Psoas muscle (tissue), 8 donors: Measurements from ENCODE around the gene FAM111B. TPM values are rescaled to one million over a fixed set of nuclear protein-coding genes. Genes with fewer than 3 reads are reported as not detected.

Experiments used
- ATAC-seq, 4 donors: fragments of 200-7000 bp; cut with Tn5 transposase; one replicate each; pipeline ENCODE4 v1.9.1; 2020; ENCODE audit warnings: moderate library complexity in 3 of 4, mild to moderate bottlenecking in 2 of 4
- DNase-seq, 2 donors: peaks; one replicate each; pipeline ENCODE4 v3.0.0-alpha.2; 2020
- H3K27ac ChIP-seq: fragments of 200-600 bp; one replicate; pipeline ENCODE4 v1.8.0; 2022
- H3K27me3 ChIP-seq, 3 donors: fragments of 200-600 bp in 1 of 3; one replicate each; pipeline versions ENCODE4 v1.6.1 to v1.8.0; 2013 to 2022; ENCODE audit warnings: low read length in 2 of 3, mild to moderate bottlenecking in 2 of 3, moderate library complexity in 1 of 3; ENCODE audit not compliant: insufficient read depth in 3 of 3
- H3K36me3 ChIP-seq, 2 donors: fragments of 200-600 bp in 1 of 2; one replicate each; pipeline versions ENCODE4 v1.6.1 to v1.8.0; 2013 to 2022; ENCODE audit warnings: low read depth in 1 of 2, mild to moderate bottlenecking in 1 of 2, moderate library complexity in 1 of 2; ENCODE audit not compliant: insufficient read depth in 1 of 2
- H3K4me1 ChIP-seq: fragments of 200-600 bp; one replicate; pipeline ENCODE4 v1.8.0; 2022
- H3K4me3 ChIP-seq: fragments of 200-600 bp; one replicate; pipeline ENCODE4 v1.8.0; 2022; ENCODE audit warnings: mild to moderate bottlenecking
- H3K9me3 ChIP-seq: fragments of 200-600 bp; one replicate; pipeline ENCODE4 v1.8.0; 2022
- WGBS, 3 donors: extraction: QIAGEN DNeasy Blood & Tissue Kit; methylation state at CpG; one replicate each; pipeline versions ENCODE4 v1.1.6 to v1.1.7; 2013; 5-methylcytosine and 5-hydroxymethylcytosine counted together
- intact Hi-C, 2 donors: fragments of 100-400 bp; cut with DNase I; formaldehyde crosslinking; loops; one replicate each; pipeline versions ENCODE4 v1.11.0 to v1.14.2; 2022
- polyA plus RNA-seq, 3 donors: library from polyadenylated mRNA; stranded (reverse); fragments of 200-250 nt; gene quantifications; one replicate each; pipeline ENCODE4 v1.2.3, GENCODE V29; 2013
- total RNA-seq, 4 donors: library from RNA; stranded (reverse); fragmentation: NEBNext Ultra II Directional in 2 of 4; extraction: Animal tissue kit (Norgen Biotek cat#: 25700) in 2 of 4; gene quantifications; one replicate each; pipeline versions ENCODE4 v1.2.1 to v1.2.4, GENCODE V29; 2021 to 2023
- TF ChIP-seq, protein P1 (sequence below): fragments of 200-600 bp; IDR thresholded peaks from one replicate; pipeline ENCODE4 v1.8.0; 2022; ENCODE audit warnings: antibody characterized with exemption
- donor health status: healthy with polysubstance abuse.
- donor health status: DM: no; HTN: no; CAD: no; lungs with moderate emphysema.
- donor health status: Bipolar disorder and iron deficiency.
- donor health status: healthy.
- donor health status: DM: yes; HTN: yes; CAD: no.
- donor health status: DM: no; HTN: no; CAD: no.
- donor health status: DM: no; HTN: no; CAD: no.
- donor health status: DM: yes; HTN: yes; CAD: no.

FAM111B gene
- total and polyA plus RNA-seq, 7 donors, result 0.01 to 0.09 (median 0.05) TPM; not detected in 2

DNA sequence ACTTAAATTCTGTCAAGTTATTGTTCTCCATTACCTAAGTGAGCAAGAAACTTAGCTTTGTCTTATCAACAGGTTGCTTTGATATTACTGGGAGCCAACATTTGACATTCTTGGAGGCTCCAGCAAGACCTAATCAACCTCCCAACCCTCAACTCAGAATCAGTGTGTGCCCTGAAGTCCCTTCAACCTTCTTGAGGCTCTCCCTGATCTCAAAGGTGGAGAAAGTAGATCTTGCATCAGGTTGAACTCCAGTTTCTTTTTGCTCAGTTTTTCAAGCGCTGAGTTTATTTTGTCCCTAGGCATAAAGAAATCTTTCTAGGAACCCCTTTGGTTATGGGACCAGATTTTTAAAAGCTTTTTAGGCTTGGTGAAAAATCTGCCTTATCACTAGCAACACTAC is 37.1 kb downstream of the FAM111B start:
- ATAC-seq (no peak), DNase-seq (no peak)
- no peaks in the 10 kb centered on the region for H3K9me3 ChIP-seq
- H3K4me3 ChIP-seq, result peak overlapping the region; percentile 91
- no peaks in the 10 kb centered on the region for H3K27me3 ChIP-seq
- WGBS, 3 donors, result 82 to 94% (median 85%) methylated on average over 1 of the region's 1 CpG
- intact Hi-C loops, result no loop called here
- TF ChIP-seq, protein P1, sequence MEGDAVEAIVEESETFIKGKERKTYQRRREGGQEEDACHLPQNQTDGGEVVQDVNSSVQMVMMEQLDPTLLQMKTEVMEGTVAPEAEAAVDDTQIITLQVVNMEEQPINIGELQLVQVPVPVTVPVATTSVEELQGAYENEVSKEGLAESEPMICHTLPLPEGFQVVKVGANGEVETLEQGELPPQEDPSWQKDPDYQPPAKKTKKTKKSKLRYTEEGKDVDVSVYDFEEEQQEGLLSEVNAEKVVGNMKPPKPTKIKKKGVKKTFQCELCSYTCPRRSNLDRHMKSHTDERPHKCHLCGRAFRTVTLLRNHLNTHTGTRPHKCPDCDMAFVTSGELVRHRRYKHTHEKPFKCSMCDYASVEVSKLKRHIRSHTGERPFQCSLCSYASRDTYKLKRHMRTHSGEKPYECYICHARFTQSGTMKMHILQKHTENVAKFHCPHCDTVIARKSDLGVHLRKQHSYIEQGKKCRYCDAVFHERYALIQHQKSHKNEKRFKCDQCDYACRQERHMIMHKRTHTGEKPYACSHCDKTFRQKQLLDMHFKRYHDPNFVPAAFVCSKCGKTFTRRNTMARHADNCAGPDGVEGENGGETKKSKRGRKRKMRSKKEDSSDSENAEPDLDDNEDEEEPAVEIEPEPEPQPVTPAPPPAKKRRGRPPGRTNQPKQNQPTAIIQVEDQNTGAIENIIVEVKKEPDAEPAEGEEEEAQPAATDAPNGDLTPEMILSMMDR, result no peak
- H3K4me1 ChIP-seq, result peaks cover 12% of the 10 kb centered on the region
- H3K36me3 ChIP-seq, result no peaks in the 10 kb centered on the region
- H3K27ac ChIP-seq, result peak overlapping the region; percentile 50

DNA sequence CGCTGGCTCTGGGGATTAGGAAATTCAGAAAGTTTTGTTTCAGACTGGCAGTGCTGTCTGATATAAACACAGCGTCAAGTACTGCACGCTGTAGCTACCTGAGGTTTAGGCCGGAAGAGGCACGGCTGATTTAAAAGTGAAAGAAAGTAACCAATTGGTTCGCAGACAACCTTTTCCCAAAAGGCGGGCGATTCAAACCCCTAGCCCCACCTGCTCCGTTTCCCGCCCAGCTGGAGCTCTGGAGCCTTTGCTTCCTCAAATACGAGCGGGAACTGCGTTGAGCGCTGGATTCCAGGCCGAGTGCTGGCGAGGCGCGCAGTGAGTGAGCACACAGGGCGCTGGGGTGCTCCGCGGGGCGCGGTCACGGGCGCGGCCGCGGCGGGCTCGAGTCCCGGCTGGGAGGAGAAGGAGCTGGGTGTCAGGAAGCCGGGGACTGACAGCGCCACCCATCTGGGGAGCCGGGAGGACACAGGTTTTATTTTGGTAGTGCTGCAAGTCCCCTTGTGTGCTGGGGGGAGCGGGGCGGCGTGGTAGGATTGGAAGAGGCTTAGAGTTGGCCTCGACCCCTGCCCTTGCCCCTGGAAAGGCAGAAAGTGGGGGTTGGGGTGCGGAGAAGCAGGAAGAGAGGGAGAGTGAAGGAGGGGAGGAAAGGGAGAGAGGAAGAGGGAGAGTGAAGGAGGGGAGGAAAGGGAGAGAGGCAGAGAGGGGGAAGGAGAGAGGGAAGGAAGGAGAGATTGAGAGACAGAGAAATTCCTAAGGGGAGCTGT is 37.7 kb downstream of the FAM111B start:
- H3K27me3 ChIP-seq, result no peaks in the 10 kb centered on the region
- H3K4me3 ChIP-seq, result peak overlapping the region; percentile 91
- H3K27ac ChIP-seq, result peak overlapping the region; percentile 50
- intact Hi-C loops, result no loop called here
- ATAC-seq (peak; percentile 77 to 86 (median 81)), DNase-seq (peak; percentile 76 to 85)
- TF ChIP-seq, protein P1, result no peak
- H3K36me3 ChIP-seq, result no peaks in the 10 kb centered on the region
- peaks cover 12% of the 10 kb centered on the region for H3K4me1 ChIP-seq
- H3K9me3 ChIP-seq, result no peaks in the 10 kb centered on the region
- 1% methylated on average over 39 of the region's 39 CpGs for WGBS, 3 donors

DNA sequence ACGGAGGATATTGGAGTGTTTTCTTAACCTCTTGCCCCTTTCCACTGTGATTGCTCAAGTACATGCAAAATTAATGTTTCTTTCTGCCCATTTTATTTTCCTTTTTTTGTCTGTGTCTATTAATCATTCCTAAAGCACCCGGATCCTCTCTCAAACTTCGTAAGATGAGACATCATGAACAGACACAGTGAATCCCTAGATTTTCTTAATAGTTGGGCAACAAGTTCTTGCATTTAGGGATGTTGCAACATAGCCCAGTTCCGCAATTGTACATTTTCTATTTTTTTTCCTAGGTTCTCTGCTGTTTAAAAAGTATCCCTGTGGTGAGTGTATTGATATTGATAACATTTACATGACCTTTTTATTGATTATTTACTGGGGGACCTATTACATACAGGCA is 38.5 kb downstream of the FAM111B start:
- DNase-seq (no peak), ATAC-seq (no peak)
- peak overlapping the region; percentile 91 for H3K4me3 ChIP-seq
- peaks cover 12% of the 10 kb centered on the region for H3K4me1 ChIP-seq
- H3K27ac ChIP-seq, result no peak overlapping the region
- TF ChIP-seq, protein P1, result no peak
- 51 to 70% (median 62%) methylated on average over 4 of the region's 4 CpGs for WGBS, 3 donors
- H3K27me3 ChIP-seq, result no peaks in the 10 kb centered on the region
- no peaks in the 10 kb centered on the region for H3K36me3 ChIP-seq
- H3K9me3 ChIP-seq, result no peaks in the 10 kb centered on the region
- intact Hi-C loops, result no loop called here

DNA sequence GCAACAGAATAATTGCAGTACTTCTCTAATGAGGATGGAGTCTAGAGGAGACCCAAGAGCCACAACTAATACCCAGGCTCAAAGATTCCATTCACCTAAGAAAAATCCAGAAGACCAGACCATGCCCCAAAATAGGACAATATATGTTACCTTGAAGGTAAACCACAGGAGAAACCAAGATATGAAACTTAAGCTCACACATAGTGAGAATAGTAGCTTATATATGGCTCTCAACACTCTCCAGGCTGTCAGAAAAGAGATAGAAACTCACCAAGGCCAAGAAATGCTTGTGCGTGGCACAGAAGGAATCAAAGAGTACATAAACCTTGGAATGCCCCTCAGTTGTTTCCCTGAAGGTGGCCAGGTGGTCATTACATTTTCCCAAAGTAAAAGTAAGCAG is 44.7 kb downstream of the FAM111B start:
- no peak overlapping the region for H3K4me3 ChIP-seq
- intact Hi-C loops, result loop anchor here in 1 of 2 donors (10.0 kb wide), 1 partner anchor 47 kb away; the partner anchor contains the start of gene FAM111B
- H3K27ac ChIP-seq, result no peak overlapping the region
- TF ChIP-seq, protein P1, result no peak
- no peaks in the 10 kb centered on the region for H3K9me3 ChIP-seq
- ATAC-seq, result no peak
- no peak for DNase-seq
- H3K36me3 ChIP-seq, result no peaks in the 10 kb centered on the region
- 93 to 100% (median 96%) methylated on average over 1 of the region's 1 CpG for WGBS, 3 donors
- no peaks in the 10 kb centered on the region for H3K4me1 ChIP-seq
- no peaks in the 10 kb centered on the region for H3K27me3 ChIP-seq
